NCI-H2029 (cell line): ENCODE results near the gene GALNT12.
A peak's percentile ranks its signal among the peaks of the same experiment; 100 is the strongest.

ENCODE experiments used
- DNase-seq: peaks from one replicate; lab custom pipeline; 2025; lab: John Stamatoyannopoulos, UW

The GALNT12 gene

DNA sequence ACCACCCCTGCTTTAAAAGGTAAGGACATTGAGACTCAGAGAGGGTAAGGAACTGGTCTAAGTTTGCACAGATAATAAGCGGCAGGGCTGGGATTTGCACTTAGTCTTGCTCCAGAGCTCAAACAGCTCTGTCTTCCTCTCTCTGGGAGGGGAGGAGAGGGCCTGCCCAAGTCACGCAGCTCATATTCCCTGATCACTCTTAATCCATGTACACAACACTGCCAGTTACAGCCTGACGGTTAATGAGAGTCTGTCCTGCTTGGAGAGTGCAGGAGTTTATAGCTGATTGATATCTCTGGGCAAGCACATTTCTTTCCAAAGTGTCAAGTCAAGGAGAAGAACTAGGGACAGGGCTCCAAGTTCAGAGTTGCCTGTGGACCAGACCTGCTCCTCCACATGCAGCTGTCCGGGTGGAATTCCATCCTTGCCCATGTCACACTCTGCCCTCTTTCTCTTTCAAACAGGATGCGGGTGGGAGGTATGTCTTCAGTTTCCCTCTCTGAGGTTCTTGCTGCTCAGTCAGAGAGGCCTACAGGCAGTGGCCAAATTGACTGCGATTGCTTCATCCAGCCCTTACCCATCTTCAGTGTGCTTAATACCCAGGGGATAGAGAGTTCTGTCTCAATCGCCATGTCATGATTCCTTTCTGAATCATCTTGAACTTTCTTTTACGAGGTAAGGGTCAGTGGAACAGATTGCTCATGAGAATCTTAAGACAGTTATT lies 54.5 kb downstream of the GALNT12 start:
- no peak for DNase-seq

DNA sequence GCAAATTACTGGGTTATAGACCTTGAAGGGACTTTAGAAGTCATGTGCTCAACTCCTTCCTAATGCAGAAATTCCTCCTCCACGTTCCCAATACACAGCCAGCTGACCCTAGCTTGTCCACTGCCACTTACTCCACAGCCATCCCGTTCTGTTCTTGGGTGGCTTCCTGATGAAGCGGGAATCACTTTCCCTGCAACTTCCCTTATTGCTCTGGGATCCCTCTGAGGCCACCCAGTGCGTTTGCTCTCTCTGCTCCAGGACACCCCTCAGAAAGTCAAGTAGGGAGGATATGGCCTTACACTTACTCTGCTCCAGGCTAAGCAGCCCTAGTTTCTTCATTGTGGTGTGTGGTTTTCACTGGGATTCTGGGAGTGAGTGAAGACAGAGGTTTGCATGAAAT lies 55.5 kb downstream of the GALNT12 start:
- DNase-seq = no peak

DNA sequence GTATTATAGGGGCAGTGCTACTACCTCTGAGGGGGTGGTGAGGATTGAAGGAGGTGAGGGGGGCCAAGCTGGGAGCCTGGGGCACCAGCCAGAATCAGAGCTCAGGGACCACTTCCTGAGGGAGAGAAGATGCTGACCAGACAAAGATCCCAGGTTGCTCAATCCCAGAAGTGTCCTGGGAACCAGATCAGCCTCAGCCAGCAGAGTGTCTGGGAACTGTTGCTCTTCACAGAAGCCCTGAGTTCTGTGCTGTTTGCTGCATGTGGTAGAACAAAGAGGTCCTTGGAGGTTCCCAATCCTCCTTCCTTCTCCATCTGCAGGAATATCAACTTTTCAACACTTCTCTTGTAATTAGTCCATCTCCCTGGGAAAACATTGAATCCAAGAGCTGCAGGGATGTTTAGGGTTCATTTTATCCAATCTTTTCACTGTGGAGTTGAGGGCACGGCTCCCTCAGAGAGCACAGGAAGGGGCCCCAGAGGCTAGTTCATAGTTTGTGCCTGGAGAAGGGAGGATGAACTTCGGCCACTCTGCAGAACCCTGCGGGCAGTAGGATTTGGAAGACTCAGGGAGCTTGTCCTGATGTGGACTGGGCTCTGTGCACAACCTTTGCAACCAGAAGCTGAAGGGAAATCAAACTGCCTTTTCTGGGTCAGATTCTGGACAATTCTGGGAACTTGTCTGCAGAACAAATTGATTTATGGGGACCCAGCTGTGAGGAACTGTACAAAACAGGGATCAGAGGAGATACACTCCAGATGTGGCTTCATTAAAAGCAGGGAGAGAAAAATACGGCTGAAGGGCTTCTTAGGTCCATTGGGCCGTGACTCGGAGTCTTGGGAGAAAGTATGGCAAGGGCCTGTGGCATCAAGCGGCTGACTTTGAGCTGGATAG lies 57.1 kb downstream of the GALNT12 start:
- DNase-seq = no peak

DNA sequence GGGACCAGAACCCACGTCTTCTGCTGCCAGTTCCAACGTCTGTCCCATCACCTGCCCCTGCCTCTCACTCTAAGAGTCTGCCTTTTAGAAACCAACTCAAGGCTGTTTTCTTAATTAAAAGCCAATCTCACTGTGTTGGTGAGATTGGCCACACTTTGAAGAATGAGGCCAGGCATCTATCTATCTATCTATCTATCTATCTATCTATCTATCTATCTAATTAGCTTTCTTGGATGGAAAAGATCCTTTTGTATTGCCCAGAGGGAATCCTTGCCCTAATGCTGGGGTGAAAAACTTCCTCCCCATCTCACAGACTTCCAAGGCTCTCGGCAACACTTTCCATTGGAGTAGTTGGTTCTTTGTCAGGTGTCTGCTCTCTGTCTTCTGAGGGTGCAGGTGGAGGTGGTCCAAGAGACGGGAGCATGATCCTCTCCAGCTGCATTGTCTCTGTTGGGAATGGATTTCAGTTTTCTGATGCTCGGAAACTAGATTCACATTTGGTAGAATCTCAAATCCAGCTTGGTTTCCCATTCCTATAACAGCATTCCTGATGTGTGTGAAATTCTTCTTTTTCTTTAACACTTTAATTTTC lies 57.9 kb downstream of the GALNT12 start:
- no peak for DNase-seq

- DNase-seq = no peak
These were observed 59.1 kb downstream of the GALNT12 start for GRCh38 chr9:98866435-98867102.

GRCh38 chr9:98867103-98867428 lies 59.6 kb downstream of the GALNT12 start:
- no peak for DNase-seq

DNA sequence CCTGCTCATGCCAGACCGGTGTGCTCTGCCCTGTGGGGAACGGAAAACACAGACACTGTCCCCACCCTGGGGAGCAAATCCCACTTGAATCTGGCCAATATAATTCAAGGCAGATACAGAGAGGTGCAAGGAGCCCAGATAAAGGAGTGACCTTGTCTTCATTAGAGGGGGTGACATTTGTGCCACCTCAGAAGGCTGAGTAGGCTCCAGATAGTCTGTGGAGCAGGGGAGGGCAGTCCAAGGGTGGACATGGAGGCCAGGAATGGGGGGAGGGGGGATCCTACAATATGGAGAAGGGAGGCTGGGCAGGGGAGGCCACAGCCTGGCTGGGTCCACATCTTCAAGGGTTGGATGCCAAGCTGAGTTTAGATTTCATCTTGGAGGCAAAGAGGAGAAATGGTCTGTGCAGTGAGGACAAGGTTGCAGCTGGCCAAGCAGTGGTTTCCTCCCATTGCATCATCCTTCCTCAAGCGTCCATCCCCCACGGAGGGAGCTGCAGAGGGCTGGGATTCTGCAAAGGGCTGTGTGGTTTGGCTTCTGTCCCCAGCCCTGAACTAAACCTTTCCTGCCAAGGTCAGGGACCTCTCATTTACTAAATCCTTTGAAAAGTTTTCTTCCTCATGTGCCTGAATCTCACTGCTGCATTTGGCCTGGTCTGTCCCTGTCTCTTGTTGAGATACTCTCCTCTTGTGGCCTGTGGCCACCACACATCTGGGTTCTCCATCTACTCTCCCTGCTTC lies 60.1 kb downstream of the GALNT12 start:
- DNase-seq = peak; percentile 33

DNA sequence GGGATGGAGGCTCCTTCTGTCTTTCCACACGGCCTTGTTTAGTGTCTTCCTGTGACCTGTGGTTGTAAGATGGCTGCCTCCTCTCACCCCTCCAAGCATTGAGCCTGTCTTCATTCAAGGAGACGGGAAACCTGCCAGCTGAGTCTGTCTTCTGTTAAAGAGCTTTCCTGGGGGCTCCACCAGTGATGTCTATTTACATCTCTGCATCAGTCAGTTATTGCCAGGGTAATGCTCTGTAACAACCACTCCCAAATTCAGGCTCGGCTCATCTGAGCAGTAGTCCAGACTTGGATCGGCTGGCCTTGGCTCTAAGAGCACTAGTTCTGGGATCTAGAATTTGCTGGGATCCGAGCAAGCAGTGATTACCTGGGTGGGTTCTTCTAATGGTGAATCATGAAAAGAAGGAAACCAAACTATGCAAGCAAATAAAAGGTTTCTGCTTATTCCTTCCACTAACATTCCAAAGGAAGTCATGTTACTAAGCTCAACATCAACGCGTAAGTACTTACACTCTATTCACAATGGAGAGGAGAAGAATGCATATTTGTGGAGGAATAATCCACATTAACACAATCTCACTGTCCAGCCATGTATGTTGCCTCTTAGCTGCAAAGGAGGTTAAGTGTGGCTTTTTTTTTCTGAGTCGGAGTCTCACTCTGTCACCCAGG lies 61.7 kb downstream of the GALNT12 start:
- no peak for DNase-seq

- DNase-seq = no peak
These were observed 62.4 kb downstream of the GALNT12 start for GRCh38 chr9:98869866-98870265.

DNA sequence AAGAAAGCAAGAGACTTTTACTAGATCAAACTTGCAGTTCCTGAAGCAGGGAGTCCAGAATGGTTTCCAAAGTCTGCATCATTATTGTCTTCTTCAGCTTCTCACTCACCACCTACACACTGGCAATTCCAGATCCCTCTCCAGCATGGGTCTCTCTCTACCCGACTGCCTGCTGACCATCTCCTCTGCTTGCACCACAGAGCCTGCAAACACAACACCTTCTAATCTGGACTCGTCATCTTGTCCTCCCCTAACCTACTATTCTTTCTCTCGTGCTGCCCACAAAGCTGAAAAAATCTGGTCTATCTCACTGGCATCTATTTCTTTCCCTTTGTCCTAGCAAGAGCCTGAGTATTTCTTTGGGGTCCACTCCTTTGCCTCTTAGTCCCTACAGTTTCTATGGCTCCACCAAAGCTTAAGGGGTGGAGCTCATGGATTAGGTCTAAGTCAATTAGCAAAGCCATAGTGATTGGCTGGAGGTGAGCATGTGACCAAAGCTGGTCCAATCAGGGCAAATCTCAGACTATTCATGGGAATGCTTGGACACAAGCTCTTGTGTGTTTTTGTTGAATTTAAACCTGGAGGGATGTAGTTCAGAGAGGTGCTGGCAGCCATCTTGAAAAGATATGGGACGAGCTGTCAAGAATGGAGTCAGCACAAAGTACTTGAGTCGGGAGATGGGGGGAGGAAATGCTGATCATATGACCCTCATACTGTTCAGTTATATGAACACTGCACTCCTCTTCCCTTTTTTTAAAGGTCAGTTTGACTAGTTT lies 63.5 kb downstream of the GALNT12 start:
- no peak for DNase-seq

DNA sequence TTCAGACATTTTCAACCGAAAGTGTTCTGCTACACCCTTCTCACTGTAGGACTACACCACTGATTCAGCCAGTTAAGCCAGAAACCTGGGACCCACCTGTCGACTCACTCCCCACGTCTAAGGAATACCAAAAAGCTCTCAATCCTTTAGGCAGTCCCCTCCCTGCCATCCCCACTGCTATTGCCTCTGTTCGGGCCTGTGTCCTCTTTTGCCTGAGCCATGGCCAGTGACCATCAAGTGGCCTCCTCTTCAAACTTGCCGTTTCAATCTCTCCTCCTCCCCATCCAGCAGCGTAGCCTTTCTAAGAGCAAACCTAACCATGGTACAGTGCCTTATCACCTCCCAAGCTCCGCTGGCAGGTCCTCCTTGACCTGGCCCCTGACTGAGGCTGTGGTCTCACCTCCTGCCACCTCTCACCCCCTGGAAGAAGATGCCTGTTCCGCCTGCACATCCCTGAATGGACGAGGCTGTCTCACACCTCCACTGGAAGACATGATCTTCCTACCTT lies 64.1 kb downstream of the GALNT12 start:
- no peak for DNase-seq

- no peak for DNase-seq
These were observed 66.1 kb downstream of the GALNT12 start for GRCh38 chr9:98873526-98873925.

DNA sequence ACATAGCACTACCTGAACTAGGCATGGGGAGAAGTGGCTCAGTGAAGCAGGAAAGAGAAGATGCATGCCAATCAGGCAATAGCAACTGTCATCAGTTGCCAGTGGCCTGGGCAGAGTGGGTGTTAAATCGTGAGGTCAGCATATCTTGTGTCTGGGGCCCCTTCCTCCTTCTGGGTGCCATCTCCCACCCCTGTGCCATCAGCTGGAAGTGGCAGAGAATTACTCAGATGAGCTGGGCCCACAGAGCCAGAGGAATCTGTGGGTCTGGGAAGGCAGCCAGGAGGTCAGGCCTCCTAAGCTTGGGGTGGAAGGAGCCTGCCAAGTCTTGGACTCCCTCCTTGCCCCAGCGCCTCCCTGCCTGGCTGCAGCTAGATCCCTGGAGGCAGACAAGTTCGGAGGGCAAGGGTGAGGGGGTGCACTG lies 66.5 kb downstream of the GALNT12 start:
- no peak for DNase-seq

DNA sequence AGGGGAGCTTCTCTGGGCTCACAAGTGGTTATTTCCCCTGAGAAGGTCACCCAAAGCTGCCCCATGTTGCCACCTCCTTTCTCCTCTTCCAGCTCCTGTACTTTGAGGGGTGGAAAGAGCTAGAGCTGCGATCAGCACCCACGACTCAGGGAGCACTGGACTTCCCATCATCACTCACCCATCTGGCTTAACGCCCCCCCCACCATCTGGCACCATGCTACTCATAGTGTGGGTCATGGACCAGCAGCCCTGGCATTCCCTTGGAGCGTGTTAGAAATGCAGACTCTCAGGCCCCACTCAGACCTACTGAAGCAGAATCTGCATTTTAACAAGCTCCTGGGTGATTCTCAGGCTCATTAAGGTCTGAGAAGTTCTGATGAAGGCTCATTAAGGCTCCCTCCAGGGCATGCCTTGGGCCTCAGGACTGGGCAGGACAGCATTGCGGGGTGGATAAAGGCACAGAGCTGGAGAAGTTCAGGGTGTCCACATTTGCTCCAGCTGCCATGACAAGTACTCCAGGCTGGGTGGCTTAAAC lies 67.3 kb downstream of the GALNT12 start:
- DNase-seq = no peak

- no peak for DNase-seq
These were observed 68.1 kb downstream of the GALNT12 start for GRCh38 chr9:98875536-98875935.

- DNase-seq = no peak
These were observed 69.8 kb downstream of the GALNT12 start for GRCh38 chr9:98877311-98877710.

GRCh38 chr9:98879094-98879962 lies 71.9 kb downstream of the GALNT12 start:
- DNase-seq = no peak

- no peak for DNase-seq
These were observed 72.5 kb downstream of the GALNT12 start for GRCh38 chr9:98879963-98880310.
